CD4-positive, alpha-beta memory T cell (primary cell): ENCODE data around the gene KIAA1549. TPM values are rescaled to one million over a fixed set of nuclear protein-coding genes. Genes with fewer than 3 reads are reported as not detected.

Source experiments
- CTCF ChIA-PET: fragments of 350-600 bp; sonication (Branson Sonifier 250); formaldehyde crosslinking; loops from one replicate; lab custom pipeline; 2021; ENCODE audit warnings: inconsistent platforms; ENCODE audit not compliant: partially characterized antibody; lab: Charles Lee
- POLR2A ChIA-PET: fragments of 350-600 bp; sonication (Branson Sonifier 250); formaldehyde crosslinking; loops from one replicate; lab custom pipeline; 2021; ENCODE audit not compliant: partially characterized antibody; lab: Charles Lee
- DNase-seq, 5 donors: peaks; one replicate each; pipeline versions ENCODE4 v3.0.0 to v3.0.0-alpha.2; 2020 to 2022; ENCODE audit warnings: mixed read lengths in 1 of 5
- H3K27ac ChIP-seq: one replicate; pipeline ENCODE4 v1.7.0; 2013; ENCODE audit warnings: low read depth, low read length
- H3K27me3 ChIP-seq: 2 replicates; pipeline ENCODE4 v1.7.0; 2013; ENCODE audit warnings: mild to moderate bottlenecking, low read length, moderate library complexity; ENCODE audit not compliant: insufficient read depth
- H3K36me3 ChIP-seq: 2 replicates; pipeline ENCODE4 v1.7.0; 2013; ENCODE audit warnings: mild to moderate bottlenecking, low read length, moderate library complexity; ENCODE audit not compliant: insufficient read depth
- H3K4me1 ChIP-seq: 2 replicates; pipeline ENCODE4 v1.7.0; 2013; ENCODE audit warnings: mild to moderate bottlenecking, low read length, moderate library complexity; ENCODE audit not compliant: insufficient read depth
- H3K4me3 ChIP-seq, 2 donors: one replicate each; pipeline ENCODE4 v1.7.0; 2013; ENCODE audit warnings: low read length in 2 of 2, mild to moderate bottlenecking in 1 of 2
- H3K9me3 ChIP-seq, 2 donors: one replicate each; pipeline ENCODE4 v1.7.0; 2013; ENCODE audit warnings: low read length in 2 of 2, control low read depth in 1 of 2; ENCODE audit not compliant: control insufficient read depth in 1 of 2
- H3K27ac Mint-ChIP-seq, 7 donors: one replicate each; pipeline ENCODE4 v1.8.0; 2020 to 2021; ENCODE audit warnings: mixed read lengths in 7 of 7, mild to moderate bottlenecking in 6 of 7, inconsistent platforms in 3 of 7, moderate library complexity in 3 of 7
- H3K27me3 Mint-ChIP-seq, 2 donors: one replicate each; pipeline ENCODE4 v1.8.0; 2020 to 2021; ENCODE audit warnings: mixed read lengths in 2 of 2
- H3K36me3 Mint-ChIP-seq, 2 donors: one replicate each; pipeline ENCODE4 v1.8.0; 2020 to 2021; ENCODE audit warnings: mixed read lengths in 2 of 2, inconsistent platforms in 1 of 2, mild to moderate bottlenecking in 1 of 2
- H3K4me1 Mint-ChIP-seq, 4 donors: one replicate each; pipeline ENCODE4 v1.8.0; 2020 to 2021; ENCODE audit warnings: mixed read lengths in 4 of 4, mild to moderate bottlenecking in 1 of 4
- H3K4me3 Mint-ChIP-seq, 8 donors: one replicate each; pipeline ENCODE4 v1.8.0; 2020 to 2021; ENCODE audit warnings: mixed read lengths in 8 of 8, mild to moderate bottlenecking in 7 of 8, moderate library complexity in 6 of 8, inconsistent platforms in 3 of 8
- H3K9me3 Mint-ChIP-seq, 8 donors: one replicate each; pipeline ENCODE4 v1.8.0; 2020 to 2021; ENCODE audit warnings: mixed read lengths in 8 of 8, mild to moderate bottlenecking in 5 of 8, inconsistent platforms in 3 of 8, moderate library complexity in 1 of 8
- intact Hi-C: fragments of 100-400 bp; cut with micrococcal nuclease; formaldehyde crosslinking; loops from one replicate; pipeline ENCODE4 v1.15.1; 2023
- polyA plus RNA-seq, 2 donors: library from polyadenylated mRNA; unstranded; fragments of 300-500 nt; fragmentation: Illumina TruSeq; gene quantifications; one replicate each; pipeline ENCODE4 v1.2.3, GENCODE V29; 2021
- total RNA-seq, 2 experiments: library from RNA; stranded (reverse); gene quantifications; one replicate each; pipeline ENCODE4 v1.2.3, GENCODE V29; 2021

Gene KIAA1549
- total and polyA plus RNA-seq, 4 experiments from 2014 or later = 0.02 to 0.11 (median 0.06) TPM; not detected in 1

- no peaks in the 10 kb centered on the region for H3K27me3 ChIP-seq
- DNase-seq = peak; percentile 53 to 78 (median 75)
- CTCF ChIA-PET = interaction anchor here (0.7 to 4.4 kb wide), 52 partner anchors 9 to 952 kb away, joined by 3 to 43 read pairs (median 4); partner anchors contain the start of gene KIAA1549
- no peaks in the 10 kb centered on the region for H3K9me3 ChIP-seq
- intact Hi-C loops = loop anchor here (1.0 to 5.0 kb wide), 9 partner anchors 10 to 454 kb away; partner anchors contain the start of genes KIAA1549 and ZC3HAV1L
- POLR2A ChIA-PET = interaction anchor here (0.7 to 1.3 kb wide), 16 partner anchors 9 to 247 kb away, joined by 3 to 17 read pairs (median 4); partner anchors contain the start of gene KIAA1549
- Mint-ChIP-seq H3K4me3 (peak overlapping the region in 4 of 8 donors; percentile 19 to 77 (median 54)), H3K9me3 (no peaks in the 10 kb centered on the region), H3K27ac (peak overlapping the region in 5 of 7 donors; percentile 65 to 92 (median 86)), H3K27me3 (no peaks in the 10 kb centered on the region), H3K36me3 (no peaks in the 10 kb centered on the region), H3K4me1 (peaks cover 12 to 17% (median 15%) of the 10 kb centered on the region in 4 donors)
- H3K4me3 ChIP-seq = no peak overlapping the region
- H3K4me1 ChIP-seq = no peaks in the 10 kb centered on the region
- H3K36me3 ChIP-seq = no peaks in the 10 kb centered on the region
- no peak overlapping the region for H3K27ac ChIP-seq
Observed at GRCh38 chr7:138886501-138886917, 94.7 kb downstream of the KIAA1549 start.

GRCh38 chr7:138885383-138886147, 95.6 kb downstream of the KIAA1549 start:
- no peak overlapping the region for H3K4me3 Mint-ChIP-seq
- H3K9me3 Mint-ChIP-seq = no peaks in the 10 kb centered on the region
- no peak overlapping the region for H3K4me3 ChIP-seq
- POLR2A ChIA-PET = interaction anchor here (0.7 to 1.3 kb wide), 9 partner anchors 9 to 248 kb away, joined by 3 to 17 read pairs (median 9); partner anchors contain the start of gene KIAA1549
- peaks cover 12 to 19% (median 16%) of the 10 kb centered on the region in 4 donors for H3K4me1 Mint-ChIP-seq
- CTCF ChIA-PET = interaction anchor here (0.7 to 4.4 kb wide), 39 partner anchors 8 to 249 kb away, joined by 3 to 43 read pairs (median 5); partner anchors contain the start of gene KIAA1549
- H3K27ac Mint-ChIP-seq = peak overlapping the region in 1 of 7 donors; percentile 2
- H3K27me3 Mint-ChIP-seq = no peaks in the 10 kb centered on the region
- intact Hi-C loops = loop anchor here (1.0 to 5.0 kb wide), 9 partner anchors 9 to 455 kb away; partner anchors contain the start of genes KIAA1549 and ZC3HAV1L
- H3K36me3 ChIP-seq = no peaks in the 10 kb centered on the region
- H3K27ac ChIP-seq = no peak overlapping the region
- no peaks in the 10 kb centered on the region for H3K4me1 ChIP-seq
- H3K27me3 ChIP-seq = no peaks in the 10 kb centered on the region
- no peak for DNase-seq
- no peaks in the 10 kb centered on the region for H3K9me3 ChIP-seq
- no peaks in the 10 kb centered on the region for H3K36me3 Mint-ChIP-seq

DNA sequence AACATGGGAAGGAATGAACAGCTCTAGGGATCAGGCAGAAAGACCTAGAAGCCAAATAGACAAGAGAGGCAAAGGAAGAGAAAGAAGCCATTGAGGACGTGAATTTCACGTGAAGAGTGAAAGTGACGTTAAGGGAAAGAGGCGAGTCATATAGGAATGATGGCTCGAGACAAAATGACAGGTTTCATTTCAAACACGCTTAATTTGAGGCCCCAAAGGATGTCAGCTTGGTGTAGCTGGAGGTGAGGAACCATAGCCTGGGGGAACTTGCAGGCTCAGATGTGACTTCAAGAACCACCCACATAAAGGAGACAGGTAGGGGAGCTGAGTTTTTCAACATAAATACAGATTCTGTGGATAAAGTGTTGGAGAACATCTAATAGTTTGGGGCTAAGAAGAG, 98.9 kb downstream of the KIAA1549 start:
- H3K27ac Mint-ChIP-seq = peak overlapping the region in 6 of 7 donors; percentile 3 to 84 (median 23)

GRCh38 chr7:138881579-138882188, 99.5 kb downstream of the KIAA1549 start:
- POLR2A ChIA-PET = no interaction called here
- Mint-ChIP-seq H3K4me3 (peak overlapping the region in 2 of 8 donors; percentile 23 to 50), H3K27ac (peak overlapping the region in 3 of 7 donors; percentile 22 to 52 (median 31))

More for the DNA sequence above, 98.9 kb downstream of the KIAA1549 start:
- Histone ChIP-seq H3K27ac (no peak overlapping the region), H3K36me3 (no peaks in the 10 kb centered on the region), H3K27me3 (no peaks in the 10 kb centered on the region), H3K4me3 (no peak overlapping the region), H3K9me3 (no peaks in the 10 kb centered on the region), H3K4me1 (no peaks in the 10 kb centered on the region)
- peak overlapping the region in 2 of 8 donors; percentile 23 to 50 for H3K4me3 Mint-ChIP-seq
- H3K4me1 Mint-ChIP-seq = peaks cover 12 to 19% (median 14%) of the 10 kb centered on the region in 4 donors
- intact Hi-C loops = no loop called here
- H3K36me3 Mint-ChIP-seq = no peaks in the 10 kb centered on the region
- POLR2A ChIA-PET = no interaction called here
- H3K9me3 Mint-ChIP-seq = no peaks in the 10 kb centered on the region
- CTCF ChIA-PET = interaction anchor here (0.5 kb wide), 1 partner anchor 452 kb away, joined by 4 read pairs; no protein-coding TSS in a partner anchor
- no peak for DNase-seq
- no peaks in the 10 kb centered on the region for H3K27me3 Mint-ChIP-seq

GRCh38 chr7:138880881-138881578, 100.2 kb downstream of the KIAA1549 start:
- intact Hi-C loops = no loop called here
- H3K4me1 Mint-ChIP-seq = peaks cover 10 to 21% (median 13%) of the 10 kb centered on the region in 4 donors

More at GRCh38 chr7:138881579-138882188, 99.5 kb downstream of the KIAA1549 start:
- CTCF ChIA-PET = no interaction called here
- no peaks in the 10 kb centered on the region for H3K36me3 Mint-ChIP-seq
- Histone ChIP-seq H3K9me3 (no peaks in the 10 kb centered on the region), H3K4me3 (no peak overlapping the region), H3K27me3 (no peaks in the 10 kb centered on the region), H3K36me3 (no peaks in the 10 kb centered on the region), H3K4me1 (peaks cover 1% of the 10 kb centered on the region), H3K27ac (no peak overlapping the region)
- intact Hi-C loops = no loop called here
- H3K4me1 Mint-ChIP-seq = peaks cover 12 to 19% (median 13%) of the 10 kb centered on the region in 4 donors
- H3K27me3 Mint-ChIP-seq = no peaks in the 10 kb centered on the region
- no peak for DNase-seq
- no peaks in the 10 kb centered on the region for H3K9me3 Mint-ChIP-seq

GRCh38 chr7:138879356-138879755, 101.8 kb downstream of the KIAA1549 start:
- Mint-ChIP-seq H3K4me1 (peaks cover 18 to 30% (median 21%) of the 10 kb centered on the region in 4 donors), H3K27me3 (no peaks in the 10 kb centered on the region), H3K4me3 (no peak overlapping the region), H3K9me3 (no peaks in the 10 kb centered on the region), H3K27ac (no peak overlapping the region), H3K36me3 (no peaks in the 10 kb centered on the region)
- Histone ChIP-seq H3K27me3 (no peaks in the 10 kb centered on the region), H3K4me3 (no peak overlapping the region), H3K36me3 (no peaks in the 10 kb centered on the region), H3K9me3 (no peaks in the 10 kb centered on the region), H3K27ac (no peak overlapping the region), H3K4me1 (peaks cover 16% of the 10 kb centered on the region)
- POLR2A ChIA-PET = no interaction called here
- CTCF ChIA-PET = interaction anchor here (3.2 kb wide), 1 partner anchor 7 kb away, joined by 23 read pairs; no protein-coding TSS in a partner anchor
- no peak for DNase-seq
- intact Hi-C loops = loop anchor here (5.0 kb wide), 1 partner anchor 417 kb away; the partner anchor contains the start of gene TRIM24

More at GRCh38 chr7:138880881-138881578, 100.2 kb downstream of the KIAA1549 start:
- Mint-ChIP-seq H3K27ac (no peak overlapping the region), H3K27me3 (no peaks in the 10 kb centered on the region), H3K4me3 (no peak overlapping the region), H3K36me3 (no peaks in the 10 kb centered on the region), H3K9me3 (no peaks in the 10 kb centered on the region)
- Histone ChIP-seq H3K9me3 (no peaks in the 10 kb centered on the region), H3K4me1 (peaks cover 8% of the 10 kb centered on the region), H3K27me3 (no peaks in the 10 kb centered on the region), H3K4me3 (no peak overlapping the region), H3K27ac (no peak overlapping the region), H3K36me3 (no peaks in the 10 kb centered on the region)
- ChIA-PET CTCF (no interaction called here), POLR2A (no interaction called here)
- no peak for DNase-seq
